Caco-2 (cell line): ENCODE measurements around the gene DLST. TPM values are rescaled to one million over a fixed set of nuclear protein-coding genes. Genes with fewer than 3 reads are reported as not detected.
"Not testable (repeated sequence)": the region's sequence is repeated elsewhere in the genome, so short reads cannot be mapped to it uniquely, and the experiment has no call there.

Experiments
- BruUV-seq: library from RNA; stranded (reverse); fragments of 400-500 nt; replicated peaks from 2 replicates; lab custom pipeline; 2021; lab: Mats Ljungman, UMichigan
- CTCF ChIA-PET: fragments of 300-600 bp; sonication (Branson Sonifier 250); formaldehyde crosslinking; loops from one replicate; lab custom pipeline; 2022; ENCODE audit warnings: antibody characterized with exemption; lab: Charles Lee
- POLR2A ChIA-PET: fragments of 300-600 bp; sonication (Branson Sonifier 250); formaldehyde crosslinking; loops from one replicate; lab custom pipeline; 2022; ENCODE audit warnings: antibody characterized with exemption; lab: Charles Lee
- DNase-seq, 2 experiments: peaks; one replicate each; pipeline versions ENCODE4 v3.0.0 to v3.0.0-alpha.2; 2020 to 2022
- H3K27me3 ChIP-seq: replicated peaks from 2 replicates; pipeline ENCODE4 v1.6.0; 2011; ENCODE audit warnings: low read length; ENCODE audit not compliant: control insufficient read depth, insufficient read depth
- H3K36me3 ChIP-seq: 2 replicates; pipeline ENCODE4 v1.5.1; 2011; ENCODE audit warnings: low read length; ENCODE audit not compliant: control insufficient read depth, insufficient read depth
- H3K4me1 ChIP-seq: fragments of 250-450 bp; sonication (Bioruptor Pico); 2 replicates; pipeline ENCODE4 v1.5.1; 2020; ENCODE audit warnings: mild to moderate bottlenecking
- H3K4me3 ChIP-seq: 2 replicates; pipeline ENCODE4 v1.5.1; 2011; ENCODE audit warnings: low read depth, mild to moderate bottlenecking, control low read depth, low read length
- H3K9me3 ChIP-seq: fragments of 250-450 bp; sonication (Bioruptor Pico); 2 replicates; pipeline ENCODE4 v1.5.1; 2020; ENCODE audit warnings: mild to moderate bottlenecking, moderate library complexity
- H3K27ac Mint-ChIP-seq: one replicate; pipeline ENCODE4 v1.8.0; 2022; ENCODE audit warnings: mixed read lengths; ENCODE audit not compliant: unreplicated experiment
- H3K27me3 Mint-ChIP-seq: one replicate; pipeline ENCODE4 v1.8.0; 2022; ENCODE audit warnings: mixed read lengths; ENCODE audit not compliant: insufficient read depth, unreplicated experiment
- H3K36me3 Mint-ChIP-seq: one replicate; pipeline ENCODE4 v1.8.0; 2022; ENCODE audit warnings: mild to moderate bottlenecking, mixed read lengths; ENCODE audit not compliant: insufficient read depth, unreplicated experiment
- H3K4me1 Mint-ChIP-seq: one replicate; pipeline ENCODE4 v1.8.0; 2022; ENCODE audit warnings: low read depth, mixed read lengths; ENCODE audit not compliant: unreplicated experiment
- H3K4me3 Mint-ChIP-seq: one replicate; pipeline ENCODE4 v1.8.0; 2022; ENCODE audit warnings: mild to moderate bottlenecking, moderate library complexity, mixed read lengths; ENCODE audit not compliant: unreplicated experiment
- H3K9me3 Mint-ChIP-seq: one replicate; pipeline ENCODE4 v1.8.0; 2022; ENCODE audit warnings: mixed read lengths; ENCODE audit not compliant: unreplicated experiment
- intact Hi-C: fragments of 100-400 bp; cut with micrococcal nuclease; formaldehyde crosslinking; loops from one replicate; pipeline ENCODE4 v1.10.0; 2022; ENCODE audit not compliant: unreplicated experiment
- total RNA-seq: library from RNA; stranded (reverse); gene quantifications from 2 replicates; pipeline ENCODE4 v1.2.3, GENCODE V29; 2022
- TF ChIP-seq, protein P1 (sequence below), 2 experiments: fragments of 200-600 bp in 1 of 2; IDR thresholded peaks; 1 replicate in 1 of 2; 2 replicates in 1 of 2; pipeline versions ENCODE4 v1.5.1 to v1.8.0; 2011 to 2022; ENCODE audit warnings: antibody characterized with exemption in 1 of 2, control low read depth in 1 of 2, inconsistent platforms in 1 of 2, low read depth in 1 of 2, low read length in 1 of 2, mild to moderate bottlenecking in 1 of 2, moderate library complexity in 1 of 2; ENCODE audit not compliant: insufficient read depth in 1 of 2, severe bottlenecking in 1 of 2, unreplicated experiment in 1 of 2

Gene DLST
- total RNA-seq, 1 experiment from 2014 or later: 88.1 TPM

DNA sequence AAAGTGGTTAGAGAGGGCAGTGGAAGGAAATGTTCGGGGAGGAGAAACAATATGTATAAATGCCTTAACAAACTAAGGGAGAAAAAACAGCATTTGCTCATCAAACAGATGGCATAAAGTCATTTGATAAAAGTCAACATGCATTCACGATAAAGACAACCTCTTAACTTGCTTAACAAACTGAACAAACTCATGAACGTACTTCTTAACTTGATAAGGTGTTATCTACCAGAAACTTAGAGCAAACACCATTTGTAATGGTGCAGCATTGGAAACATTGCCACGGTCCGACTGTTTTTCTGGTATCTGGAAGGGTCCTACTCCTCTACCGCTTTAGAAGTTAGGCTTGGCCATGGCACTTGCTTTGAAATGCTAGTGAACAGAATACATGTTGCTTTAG, 45.5 kb downstream of the DLST start:
- peaks cover 5% of the 10 kb centered on the region for H3K27me3 Mint-ChIP-seq
- Histone ChIP-seq H3K4me1 (no peaks in the 10 kb centered on the region), H3K4me3 (no peak overlapping the region), H3K27me3 (no peaks in the 10 kb centered on the region; the same call in 1 of the 2 replicates), H3K36me3 (no peaks in the 10 kb centered on the region), H3K9me3 (no peaks in the 10 kb centered on the region)
- no peak overlapping the region for H3K27ac Mint-ChIP-seq
- BruUV-seq: no TSS peak
- intact Hi-C loops: no loop called here
- no peak for DNase-seq
- CTCF ChIA-PET: interaction anchor here (0.7 kb wide), 1 partner anchor 49 kb away, joined by 3 read pairs; no protein-coding TSS in a partner anchor
- H3K4me3 Mint-ChIP-seq: no peak overlapping the region
- no peaks in the 10 kb centered on the region for H3K36me3 Mint-ChIP-seq
- peaks cover 6% of the 10 kb centered on the region for H3K4me1 Mint-ChIP-seq
- no peaks in the 10 kb centered on the region for H3K9me3 Mint-ChIP-seq
- POLR2A ChIA-PET: no interaction called here
- TF ChIP-seq, protein P1, sequence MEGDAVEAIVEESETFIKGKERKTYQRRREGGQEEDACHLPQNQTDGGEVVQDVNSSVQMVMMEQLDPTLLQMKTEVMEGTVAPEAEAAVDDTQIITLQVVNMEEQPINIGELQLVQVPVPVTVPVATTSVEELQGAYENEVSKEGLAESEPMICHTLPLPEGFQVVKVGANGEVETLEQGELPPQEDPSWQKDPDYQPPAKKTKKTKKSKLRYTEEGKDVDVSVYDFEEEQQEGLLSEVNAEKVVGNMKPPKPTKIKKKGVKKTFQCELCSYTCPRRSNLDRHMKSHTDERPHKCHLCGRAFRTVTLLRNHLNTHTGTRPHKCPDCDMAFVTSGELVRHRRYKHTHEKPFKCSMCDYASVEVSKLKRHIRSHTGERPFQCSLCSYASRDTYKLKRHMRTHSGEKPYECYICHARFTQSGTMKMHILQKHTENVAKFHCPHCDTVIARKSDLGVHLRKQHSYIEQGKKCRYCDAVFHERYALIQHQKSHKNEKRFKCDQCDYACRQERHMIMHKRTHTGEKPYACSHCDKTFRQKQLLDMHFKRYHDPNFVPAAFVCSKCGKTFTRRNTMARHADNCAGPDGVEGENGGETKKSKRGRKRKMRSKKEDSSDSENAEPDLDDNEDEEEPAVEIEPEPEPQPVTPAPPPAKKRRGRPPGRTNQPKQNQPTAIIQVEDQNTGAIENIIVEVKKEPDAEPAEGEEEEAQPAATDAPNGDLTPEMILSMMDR (IDR thresholded peaks at IDR 0.05; ENCODE audit: insufficient read depth in 1 of 2, low read depth in 1 of 2, low read length in 1 of 2, severe bottlenecking in 1 of 2, unreplicated experiment in 1 of 2): no peak

DNA sequence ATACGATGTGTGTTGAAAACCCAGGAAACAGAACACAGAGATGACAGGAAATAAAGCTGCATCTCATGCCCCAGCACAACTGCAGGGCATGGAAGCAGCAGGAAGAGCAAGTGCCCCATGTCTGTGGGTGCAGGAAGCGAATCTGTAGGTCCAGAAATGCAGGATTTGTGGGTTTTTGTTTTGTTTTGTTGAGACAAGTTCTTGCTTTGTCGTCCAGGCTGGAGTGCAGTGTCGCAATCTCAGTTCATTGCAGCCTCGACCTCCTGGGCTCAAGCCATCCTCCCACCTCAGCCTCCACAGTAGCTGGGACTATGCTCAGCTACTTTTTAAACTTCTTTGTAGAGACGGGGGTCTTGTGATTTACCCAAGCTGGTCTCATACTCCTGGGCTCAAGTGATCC, 47.5 kb downstream of the DLST start:
- DNase-seq: no peak
- TF ChIP-seq, protein P1 (IDR thresholded peaks at IDR 0.05; ENCODE audit: insufficient read depth in 1 of 2, low read depth in 1 of 2, low read length in 1 of 2, severe bottlenecking in 1 of 2, unreplicated experiment in 1 of 2): no peak
- H3K9me3 Mint-ChIP-seq: no peaks in the 10 kb centered on the region
- peaks cover 5% of the 10 kb centered on the region for H3K27me3 Mint-ChIP-seq
- H3K9me3 ChIP-seq: no peaks in the 10 kb centered on the region
- POLR2A ChIA-PET: no interaction called here
- no peaks in the 10 kb centered on the region for H3K36me3 ChIP-seq
- CTCF ChIA-PET: interaction anchor here (1.4 kb wide), 1 partner anchor 68 kb away, joined by 3 read pairs; no protein-coding TSS in a partner anchor
- H3K4me3 Mint-ChIP-seq: no peak overlapping the region
- no TSS peak for BruUV-seq
- no peak overlapping the region for H3K27ac Mint-ChIP-seq
- no peaks in the 10 kb centered on the region for H3K36me3 Mint-ChIP-seq
- intact Hi-C loops: no loop called here
- no peaks in the 10 kb centered on the region; the same call in 1 of the 2 replicates for H3K27me3 ChIP-seq
- H3K4me1 ChIP-seq: no peaks in the 10 kb centered on the region
- no peak overlapping the region for H3K4me3 ChIP-seq
- H3K4me1 Mint-ChIP-seq: peaks cover 6% of the 10 kb centered on the region

DNA sequence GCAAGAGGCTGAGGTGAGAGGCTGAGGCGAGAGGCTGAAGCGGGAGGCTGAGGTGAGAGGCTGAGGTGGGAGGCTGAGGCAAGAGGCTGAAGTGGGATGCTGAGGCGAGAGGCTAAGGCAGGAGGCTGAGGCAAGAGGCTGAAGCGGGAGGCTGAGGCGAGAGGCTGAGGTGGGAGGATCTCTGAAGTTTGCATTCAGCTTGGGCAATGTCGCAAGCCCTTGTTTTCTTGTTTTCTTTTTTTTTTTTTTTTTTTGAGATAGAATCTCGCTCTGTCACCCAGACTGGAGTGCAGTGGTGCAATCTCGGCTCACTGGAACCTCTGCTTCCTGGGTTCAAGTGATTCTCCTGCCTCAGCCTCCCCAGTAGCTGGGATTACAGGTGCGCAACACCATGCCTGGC, 50.0 kb downstream of the DLST start:
- DNase-seq, H3K4me1 Mint-ChIP-seq, H3K27ac Mint-ChIP-seq, H3K36me3 ChIP-seq, intact Hi-C loops, H3K27me3 Mint-ChIP-seq, H3K4me1 ChIP-seq, H3K36me3 Mint-ChIP-seq, H3K9me3 Mint-ChIP-seq, H3K4me3 Mint-ChIP-seq, H3K4me3 ChIP-seq, H3K9me3 ChIP-seq, H3K27me3 ChIP-seq, POLR2A ChIA-PET, BruUV-seq: not testable (repeated sequence)
- CTCF ChIA-PET: interaction anchor here (1.1 to 1.2 kb wide), 2 partner anchors 71 to 73 kb away, joined by 3 to 4 read pairs; partner anchors contain the start of gene EIF2B2
